Measurements from ENCODE around the gene TCF12.
"Not testable (repeated sequence)": the region's sequence is repeated elsewhere in the genome, so short reads cannot be mapped to it uniquely, and the experiment has no call there.

The TCF12 gene

GRCh38 chr15:57149196-57149595 lies 230.8 kb downstream of the TCF12 start:
- Histone ChIP-seq H3K36me3 (ENCODE audit: insufficient read depth, low read length) (peaks cover 45% of the 10 kb centered on the region), H3K4me3 (ENCODE audit: low read depth, low read length, poor library complexity, severe bottlenecking) (no peak overlapping the region), H3K27me3 (ENCODE audit: insufficient read depth, low read length) (no peaks in the 10 kb centered on the region), H3K9ac (ENCODE audit: low read length) (no peak overlapping the region), H3K27ac (ENCODE audit: low read depth, low read length, poor library complexity, severe bottlenecking) (no peak overlapping the region), H3F3A (ENCODE audit: insufficient read depth, low read length) (no peaks in the 10 kb centered on the region), H2AFZ (ENCODE audit: low read length) (no peak overlapping the region), H3K4me2 (ENCODE audit: low read length) (no peak overlapping the region), H3K79me2 (ENCODE audit: insufficient read depth, low read length) (peaks cover 3% of the 10 kb centered on the region; the same call in 1 of the 2 replicates), H4K20me1 (ENCODE audit: insufficient read depth, low read length) (no peaks in the 10 kb centered on the region), H3K4me1 (ENCODE audit: insufficient read depth, low read length, severe bottlenecking) (peaks cover 18% of the 10 kb centered on the region), H3K9me3 (ENCODE audit: low read length) (peaks cover 8% of the 10 kb centered on the region), H3K9me2 (ENCODE audit: low read depth, low read length) (no peaks in the 10 kb centered on the region)
- TF ChIP-seq CTCF (IDR thresholded peaks at IDR 0.05; ENCODE audit: low read length): no peak
- no peak for TF ChIP-seq EZH2 (IDR thresholded peaks at IDR 0.05; ENCODE audit: borderline replicate concordance, low read length)

GRCh38 chr15:57150066-57150865 lies 231.8 kb downstream of the TCF12 start:
- Histone ChIP-seq H3K79me2 (ENCODE audit: insufficient read depth, low read length) (peaks cover 3% of the 10 kb centered on the region; the same call in 1 of the 2 replicates), H3K9ac (ENCODE audit: low read length) (no peak overlapping the region), H3K27ac (ENCODE audit: low read depth, low read length, poor library complexity, severe bottlenecking) (no peak overlapping the region), H3K27me3 (ENCODE audit: insufficient read depth, low read length) (no peaks in the 10 kb centered on the region), H3K4me1 (ENCODE audit: insufficient read depth, low read length, severe bottlenecking) (peaks cover 18% of the 10 kb centered on the region), H3K9me3 (ENCODE audit: low read length) (peaks cover 8% of the 10 kb centered on the region), H3K36me3 (ENCODE audit: insufficient read depth, low read length) (peaks cover 45% of the 10 kb centered on the region), H3F3A (ENCODE audit: insufficient read depth, low read length) (no peaks in the 10 kb centered on the region), H2AFZ (ENCODE audit: low read length) (no peak overlapping the region), H3K4me3 (ENCODE audit: low read depth, low read length, poor library complexity, severe bottlenecking) (no peak overlapping the region), H3K9me2 (ENCODE audit: low read depth, low read length) (no peaks in the 10 kb centered on the region), H3K4me2 (ENCODE audit: low read length) (no peak overlapping the region), H4K20me1 (ENCODE audit: insufficient read depth, low read length) (no peaks in the 10 kb centered on the region)
- no peak for TF ChIP-seq CTCF (IDR thresholded peaks at IDR 0.05; ENCODE audit: low read length)
- no peak for TF ChIP-seq EZH2 (IDR thresholded peaks at IDR 0.05; ENCODE audit: borderline replicate concordance, low read length)

GRCh38 chr15:57150866-57151203 lies 232.4 kb downstream of the TCF12 start:
- not testable (repeated sequence) for H3K4me3 ChIP-seq (ENCODE audit: low read depth, low read length, poor library complexity, severe bottlenecking); H2AFZ ChIP-seq (ENCODE audit: low read length); H3K27ac ChIP-seq (ENCODE audit: low read depth, low read length, poor library complexity, severe bottlenecking); H3K4me2 ChIP-seq (ENCODE audit: low read length); H4K20me1 ChIP-seq (ENCODE audit: insufficient read depth, low read length); H3K9me2 ChIP-seq (ENCODE audit: low read depth, low read length); H3K9me3 ChIP-seq (ENCODE audit: low read length); H3K27me3 ChIP-seq (ENCODE audit: insufficient read depth, low read length); H3K79me2 ChIP-seq (ENCODE audit: insufficient read depth, low read length); H3K9ac ChIP-seq (ENCODE audit: low read length); H3F3A ChIP-seq (ENCODE audit: insufficient read depth, low read length)
- H3K36me3 ChIP-seq (ENCODE audit: insufficient read depth, low read length): peaks cover 45% of the 10 kb centered on the region
- peaks cover 17% of the 10 kb centered on the region for H3K4me1 ChIP-seq (ENCODE audit: insufficient read depth, low read length, severe bottlenecking)

- H3K9me2 ChIP-seq (ENCODE audit: low read depth, low read length): no peaks in the 10 kb centered on the region
- no peak overlapping the region for H3K27ac ChIP-seq (ENCODE audit: low read depth, low read length, poor library complexity, severe bottlenecking)
- no peak overlapping the region for H2AFZ ChIP-seq (ENCODE audit: low read length)
- no peak overlapping the region for H3K9ac ChIP-seq (ENCODE audit: low read length)
- no peak overlapping the region for H3K4me3 ChIP-seq (ENCODE audit: low read depth, low read length, poor library complexity, severe bottlenecking)
- peaks cover 8% of the 10 kb centered on the region for H3K9me3 ChIP-seq (ENCODE audit: low read length)
- no peaks in the 10 kb centered on the region for H4K20me1 ChIP-seq (ENCODE audit: insufficient read depth, low read length)
- H3K36me3 ChIP-seq (ENCODE audit: insufficient read depth, low read length): peaks cover 49% of the 10 kb centered on the region
- H3F3A ChIP-seq (ENCODE audit: insufficient read depth, low read length): no peaks in the 10 kb centered on the region
- no peak for TF ChIP-seq EZH2 (IDR thresholded peaks at IDR 0.05; ENCODE audit: borderline replicate concordance, low read length)
- TF ChIP-seq CTCF (IDR thresholded peaks at IDR 0.05; ENCODE audit: low read length): no peak
- no peak overlapping the region for H3K4me2 ChIP-seq (ENCODE audit: low read length)
- H3K79me2 ChIP-seq (ENCODE audit: insufficient read depth, low read length): no peaks in the 10 kb centered on the region; the same call in 1 of the 2 replicates
- H3K27me3 ChIP-seq (ENCODE audit: insufficient read depth, low read length): no peaks in the 10 kb centered on the region
- H3K4me1 ChIP-seq (ENCODE audit: insufficient read depth, low read length, severe bottlenecking): peaks cover 7% of the 10 kb centered on the region
Measured at GRCh38 chr15:57152133-57152532, 233.7 kb downstream of the TCF12 start.
